ENCODE data around the gene WASF2. TPM values are rescaled to one million over a fixed set of nuclear protein-coding genes. Genes with fewer than 3 reads are reported as not detected.

WASF2 gene
- total and polyA plus RNA-seq, 9 donors = 22.4 to 99.8 (median 72.4) TPM

GRCh38 chr1:27380766-27381733, 108.9 kb downstream of the WASF2 start:
- DNase-seq = no peak
- 25% methylated on average over 2 of the region's 12 CpGs for WGBS (ENCODE audit: insufficient coverage)
- no peaks in the 10 kb centered on the region for H3K27me3 ChIP-seq (ENCODE audit: control insufficient read depth, insufficient read depth, low read length)
- no peaks in the 10 kb centered on the region for H3K9me3 ChIP-seq (replicated peaks; ENCODE audit: control insufficient read depth, low read depth, low read length)
- no peak overlapping the region for H3K4me3 ChIP-seq (ENCODE audit: low read length)
- peaks cover 14% of the 10 kb centered on the region for H3K4me1 ChIP-seq (ENCODE audit: control insufficient read depth, insufficient read depth, low read length)
- no peak overlapping the region for H3K27ac ChIP-seq (ENCODE audit: low read length)
- no peaks in the 10 kb centered on the region for H3K36me3 ChIP-seq (ENCODE audit: control insufficient read depth, insufficient read depth, low read length)

DNA sequence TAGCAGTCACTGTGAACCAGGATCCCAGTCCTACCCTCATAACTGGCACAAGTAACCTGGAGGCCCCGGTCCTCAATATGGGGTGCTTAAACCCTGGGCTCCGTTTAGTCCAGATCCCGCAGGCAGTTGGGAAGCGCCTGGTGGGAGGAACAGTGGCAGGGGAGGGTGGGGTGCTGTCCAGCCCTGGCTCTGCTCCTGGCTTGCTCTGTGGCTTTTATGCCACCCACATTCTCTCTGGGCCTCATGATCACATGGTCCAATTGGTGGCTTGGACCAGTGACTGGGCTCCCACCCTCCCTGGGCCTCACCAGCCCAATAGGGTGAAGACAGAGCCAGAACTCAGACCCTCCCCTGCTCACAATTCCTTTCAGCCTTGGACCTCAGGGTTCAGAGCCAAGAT, 109.7 kb downstream of the WASF2 start:
- H3K27me3 ChIP-seq (ENCODE audit: control insufficient read depth, insufficient read depth, low read length) = no peaks in the 10 kb centered on the region

DNA sequence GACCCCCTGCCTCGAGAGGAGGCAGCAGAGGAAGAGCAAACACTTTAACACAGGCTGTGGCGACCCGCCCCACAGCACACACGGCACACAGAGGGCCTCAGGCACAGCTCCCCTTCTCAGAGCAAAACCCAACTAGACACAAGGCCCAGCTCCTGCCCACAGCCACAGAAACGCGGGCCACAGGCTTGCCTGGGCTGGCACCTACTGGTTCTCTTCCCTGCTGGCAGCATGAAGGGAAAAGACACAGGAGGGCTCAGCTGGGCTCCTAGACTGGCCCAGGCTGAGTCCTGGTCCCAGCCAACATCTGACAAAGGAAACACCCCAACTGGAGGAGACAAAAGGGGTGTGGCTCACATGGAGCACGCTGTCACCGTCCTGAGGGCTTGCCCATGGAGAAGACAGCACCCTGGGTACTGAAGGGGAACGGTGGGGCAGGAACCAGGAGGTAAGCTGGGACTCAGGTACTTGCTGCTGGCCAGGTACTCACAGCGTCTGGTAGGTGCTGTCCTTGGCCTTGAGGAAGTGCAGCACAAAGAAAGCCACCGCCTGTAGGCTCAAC, 110.3 kb downstream of the WASF2 start:
- DNase-seq = no peak
- WGBS (ENCODE audit: insufficient coverage) = 73% methylated on average over 10 of the region's 11 CpGs
- H3K9me3 ChIP-seq (replicated peaks; ENCODE audit: control insufficient read depth, low read depth, low read length) = no peaks in the 10 kb centered on the region
- H3K27me3 ChIP-seq (ENCODE audit: control insufficient read depth, insufficient read depth, low read length) = no peaks in the 10 kb centered on the region
- H3K4me1 ChIP-seq (ENCODE audit: control insufficient read depth, insufficient read depth, low read length) = peaks cover 15% of the 10 kb centered on the region
- H3K4me3 ChIP-seq (ENCODE audit: low read length) = no peak overlapping the region
- no peak overlapping the region for H3K27ac ChIP-seq (ENCODE audit: low read length)
- H3K36me3 ChIP-seq (ENCODE audit: control insufficient read depth, insufficient read depth, low read length) = no peaks in the 10 kb centered on the region

More for the DNA sequence above, 109.7 kb downstream of the WASF2 start:
- WGBS (ENCODE audit: insufficient coverage) = no CpG with 5 or more reads among the region's 4 CpGs
- no peaks in the 10 kb centered on the region for H3K36me3 ChIP-seq (ENCODE audit: control insufficient read depth, insufficient read depth, low read length)
- H3K4me1 ChIP-seq (ENCODE audit: control insufficient read depth, insufficient read depth, low read length) = peaks cover 15% of the 10 kb centered on the region
- no peak overlapping the region for H3K27ac ChIP-seq (ENCODE audit: low read length)
- no peak overlapping the region for H3K4me3 ChIP-seq (ENCODE audit: low read length)
- no peak for DNase-seq
- H3K9me3 ChIP-seq (replicated peaks; ENCODE audit: control insufficient read depth, low read depth, low read length) = no peaks in the 10 kb centered on the region

DNA sequence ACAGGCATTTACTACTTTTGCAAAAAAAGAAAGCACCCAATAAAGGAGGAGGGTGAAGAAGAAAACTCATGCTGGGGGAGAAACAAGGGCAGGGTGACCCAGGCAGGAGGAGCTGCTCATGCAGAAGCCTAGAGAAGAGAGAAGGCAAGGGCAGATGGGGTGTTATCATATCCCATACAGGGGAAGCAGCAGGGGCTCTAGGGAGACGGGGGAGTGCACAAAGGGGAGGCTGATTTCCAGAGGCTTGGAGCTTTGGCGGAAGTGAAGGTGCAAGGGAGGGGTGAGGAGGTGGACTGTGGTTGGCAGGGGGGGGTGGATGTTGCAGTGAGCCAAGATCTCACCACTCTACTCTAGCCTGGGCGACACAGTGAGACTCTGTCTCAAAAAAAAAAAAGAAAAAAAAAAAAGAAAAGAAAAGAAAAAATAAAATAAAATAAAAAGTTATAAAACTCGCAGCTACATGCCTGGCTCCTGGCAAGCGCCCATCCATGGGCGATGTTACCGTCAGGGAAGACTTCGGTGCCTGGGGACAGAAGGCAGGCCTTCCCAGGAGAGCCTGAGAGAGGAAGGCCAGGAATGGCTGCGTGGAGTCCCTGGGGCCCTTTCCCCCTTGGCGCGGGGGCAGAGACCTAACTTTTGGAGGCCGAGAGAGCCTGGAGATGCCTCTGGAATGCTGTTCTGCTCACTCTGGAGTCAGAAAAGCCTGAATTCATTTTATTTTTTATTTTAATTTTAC, 112.0 kb downstream of the WASF2 start:
- no peak overlapping the region for H3K27ac ChIP-seq (ENCODE audit: low read length)
- no peaks in the 10 kb centered on the region for H3K36me3 ChIP-seq (ENCODE audit: control insufficient read depth, insufficient read depth, low read length)
- peaks cover 2% of the 10 kb centered on the region for H3K27me3 ChIP-seq (ENCODE audit: control insufficient read depth, insufficient read depth, low read length)
- no peak overlapping the region for H3K4me3 ChIP-seq (ENCODE audit: low read length)
- DNase-seq = no peak
- 80% methylated on average over 6 of the region's 12 CpGs for WGBS (ENCODE audit: insufficient coverage)
- no peaks in the 10 kb centered on the region for H3K9me3 ChIP-seq (replicated peaks; ENCODE audit: control insufficient read depth, low read depth, low read length)
- peaks cover 15% of the 10 kb centered on the region for H3K4me1 ChIP-seq (ENCODE audit: control insufficient read depth, insufficient read depth, low read length)

DNA sequence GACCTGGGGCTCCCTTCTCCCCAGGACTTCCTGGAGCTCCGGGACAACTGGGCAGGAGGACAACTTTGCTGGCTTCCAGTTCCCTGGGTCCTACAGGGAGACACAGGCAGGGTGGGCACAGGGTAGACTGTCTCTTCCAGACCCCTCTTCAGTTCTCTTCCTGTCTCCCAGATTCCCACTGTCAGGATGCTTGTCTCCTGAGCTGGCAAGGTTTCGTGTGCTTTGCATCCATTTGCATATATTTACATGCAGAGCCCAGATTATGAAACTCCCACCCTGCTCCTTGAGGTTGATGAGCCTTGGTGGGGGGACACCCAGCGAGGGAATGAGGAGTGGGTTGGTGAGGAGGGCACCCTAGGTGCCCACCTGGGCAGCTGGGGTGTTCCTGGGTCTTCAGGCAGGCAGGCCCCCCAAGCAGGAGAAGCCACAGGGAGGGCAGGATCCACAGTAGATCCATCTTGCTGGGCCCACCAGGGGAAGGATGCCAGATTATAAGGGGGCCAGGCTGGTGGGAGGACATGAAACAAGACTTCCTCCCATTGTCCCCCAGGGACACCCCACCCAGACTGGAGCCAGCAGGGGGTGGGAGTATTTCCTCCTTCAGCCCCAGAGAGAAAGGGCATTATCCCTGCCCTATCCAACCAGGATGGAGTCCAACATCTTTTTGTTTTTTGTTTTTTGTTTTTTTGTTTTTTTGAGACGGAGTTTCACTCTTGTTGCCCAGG, 115.4 kb downstream of the WASF2 start, which contains the start of gene FCN3:
Gene FCN3 (minus strand): TSS at position 463 of the 725 bp plus-strand sequence. CDS start 6 bp downstream, at position 457.
- Histone ChIP-seq H3K36me3 (ENCODE audit: control insufficient read depth, insufficient read depth, low read length) (no peaks in the 10 kb centered on the region), H3K27ac (ENCODE audit: low read length) (no peak within 1 kb of the TSS), H3K9me3 (replicated peaks; ENCODE audit: control insufficient read depth, low read depth, low read length) (no peaks in the 10 kb centered on the region), H3K4me3 (ENCODE audit: low read length) (no peak within 1 kb of the TSS), H3K27me3 (ENCODE audit: control insufficient read depth, insufficient read depth, low read length) (peaks cover 2% of the 10 kb centered on the region), H3K4me1 (ENCODE audit: control insufficient read depth, insufficient read depth, low read length) (peaks cover 4% of the 10 kb centered on the region)
- WGBS (ENCODE audit: insufficient coverage) = 79% methylated on average over 3 of the region's 4 CpGs
- no peak for DNase-seq

GRCh38 chr1:27372808-27373690, 116.9 kb downstream of the WASF2 start:
- Histone ChIP-seq H3K9me3 (replicated peaks; ENCODE audit: control insufficient read depth, low read depth, low read length) (no peaks in the 10 kb centered on the region), H3K4me3 (ENCODE audit: low read length) (no peak overlapping the region), H3K27me3 (ENCODE audit: control insufficient read depth, insufficient read depth, low read length) (peaks cover 2% of the 10 kb centered on the region), H3K27ac (ENCODE audit: low read length) (no peak overlapping the region), H3K36me3 (ENCODE audit: control insufficient read depth, insufficient read depth, low read length) (no peaks in the 10 kb centered on the region), H3K4me1 (ENCODE audit: control insufficient read depth, insufficient read depth, low read length) (peaks cover 4% of the 10 kb centered on the region)
- no peak for DNase-seq
- 88% methylated on average over 6 of the region's 11 CpGs for WGBS (ENCODE audit: insufficient coverage)

DNA sequence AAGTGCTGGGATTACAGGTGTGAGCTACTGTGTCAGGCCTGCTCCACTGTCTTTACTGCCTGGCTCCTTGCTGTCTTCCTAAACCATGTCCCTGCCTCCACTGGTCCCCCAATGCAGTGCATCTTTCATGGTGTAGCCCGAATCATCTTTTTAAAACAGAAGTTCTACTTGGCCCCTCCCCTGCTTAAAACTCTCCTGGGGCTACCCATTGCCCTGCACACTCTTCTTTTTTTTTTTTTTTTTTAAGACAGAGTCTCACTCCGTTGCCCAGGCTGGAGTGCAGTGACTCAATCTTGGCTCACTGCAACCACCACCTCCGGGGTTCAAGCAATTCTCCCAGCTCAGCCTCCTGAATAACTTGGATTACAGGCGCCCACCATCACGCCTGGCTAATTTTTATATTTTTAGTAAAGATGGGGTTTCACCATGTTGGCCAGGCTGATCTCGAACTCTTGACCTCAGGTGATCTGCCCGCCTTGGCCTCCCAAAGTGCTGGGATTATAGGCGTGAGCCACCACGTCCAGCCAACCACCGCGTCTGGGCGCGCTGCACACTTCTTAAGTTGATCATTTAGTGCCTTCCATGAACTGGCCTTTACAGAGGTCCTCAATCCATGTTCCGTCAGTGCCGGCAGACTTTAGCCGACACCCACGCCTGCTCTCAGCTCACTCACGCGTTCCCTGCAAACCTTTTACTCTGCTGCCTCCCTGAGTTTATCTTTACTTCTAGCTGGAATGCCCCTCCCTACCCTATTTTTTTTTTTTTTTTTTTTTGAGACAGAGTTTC, 117.8 kb downstream of the WASF2 start:
- Histone ChIP-seq H3K27ac (ENCODE audit: low read length) (no peak overlapping the region), H3K9me3 (replicated peaks; ENCODE audit: control insufficient read depth, low read depth, low read length) (no peaks in the 10 kb centered on the region), H3K4me1 (ENCODE audit: control insufficient read depth, insufficient read depth, low read length) (peaks cover 7% of the 10 kb centered on the region), H3K4me3 (ENCODE audit: low read length) (no peak overlapping the region), H3K27me3 (ENCODE audit: control insufficient read depth, insufficient read depth, low read length) (peaks cover 2% of the 10 kb centered on the region), H3K36me3 (ENCODE audit: control insufficient read depth, insufficient read depth, low read length) (no peaks in the 10 kb centered on the region)
- DNase-seq = no peak
- 79% methylated on average over 11 of the region's 19 CpGs for WGBS (ENCODE audit: insufficient coverage)

DNA sequence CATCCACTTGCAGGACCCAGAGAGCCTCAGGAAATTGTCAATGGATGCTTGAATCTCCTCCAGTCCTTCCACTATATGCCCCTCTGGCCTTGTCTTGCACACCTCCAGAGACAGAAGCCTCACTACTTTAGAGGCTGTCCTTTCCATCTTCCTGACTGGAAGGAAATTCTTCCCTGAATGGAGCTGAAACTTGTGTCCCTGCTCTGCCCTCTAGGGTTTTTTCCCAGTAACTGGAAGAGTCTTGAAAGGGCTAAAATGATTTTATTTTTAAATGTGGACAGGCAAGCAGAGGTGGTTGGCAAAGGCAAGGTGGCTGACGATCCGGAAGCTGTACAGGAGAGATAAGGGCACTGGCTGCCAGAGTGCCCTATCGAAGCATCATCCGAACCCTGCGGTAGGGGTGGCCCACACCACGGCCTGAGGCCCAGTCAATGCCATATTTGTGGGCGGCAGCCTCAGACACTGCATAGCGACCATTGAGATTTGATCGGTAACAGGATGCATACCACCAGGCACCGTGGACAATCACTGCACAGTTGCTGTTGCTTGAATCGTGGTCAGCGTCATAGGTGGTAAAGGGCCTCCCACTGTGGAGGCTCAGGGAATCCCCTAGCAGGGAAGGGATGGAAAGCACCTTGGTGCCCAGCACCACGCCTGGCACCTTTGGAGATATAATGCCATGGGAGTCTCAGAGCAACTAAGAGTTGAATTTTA, 120.9 kb downstream of the WASF2 start:
- no peak overlapping the region for H3K4me3 ChIP-seq (ENCODE audit: low read length)
- no peak for DNase-seq
- H3K36me3 ChIP-seq (ENCODE audit: control insufficient read depth, insufficient read depth, low read length) = peaks cover 5% of the 10 kb centered on the region
- WGBS (ENCODE audit: insufficient coverage) = 73% methylated on average over 13 of the region's 13 CpGs
- H3K27ac ChIP-seq (ENCODE audit: low read length) = no peak overlapping the region
- H3K4me1 ChIP-seq (ENCODE audit: control insufficient read depth, insufficient read depth, low read length) = peaks cover 25% of the 10 kb centered on the region
- peaks cover 2% of the 10 kb centered on the region for H3K27me3 ChIP-seq (ENCODE audit: control insufficient read depth, insufficient read depth, low read length)
- no peaks in the 10 kb centered on the region for H3K9me3 ChIP-seq (replicated peaks; ENCODE audit: control insufficient read depth, low read depth, low read length)

Data from muscle of leg (tissue), 11 donors.